Vagina (tissue), 2 donors: ENCODE results near the gene DIP2A. TPM values are rescaled to one million over a fixed set of nuclear protein-coding genes. Genes with fewer than 3 reads are reported as not detected.

ENCODE experiments used
- DNase-seq, 2 donors: peaks; one replicate each; pipeline ENCODE4 v3.0.0-alpha.2; 2017; ENCODE audit errors: extremely low spot score in 2 of 2
- H3K27ac ChIP-seq: fragments of 200-600 bp; sonication (generic); one replicate; pipeline ENCODE4 v1.5.1; 2019
- H3K27me3 ChIP-seq: fragments of 200-600 bp; sonication (generic); one replicate; pipeline ENCODE4 v1.5.1; 2019
- H3K36me3 ChIP-seq, 2 donors: fragments of 200-600 bp; sonication (generic); one replicate each; pipeline ENCODE4 v1.5.1; 2017 to 2019
- H3K4me1 ChIP-seq: fragments of 200-600 bp; sonication (generic); one replicate; pipeline ENCODE4 v1.5.1; 2019
- H3K4me3 ChIP-seq, 2 donors: fragments of 200-600 bp; sonication (generic); 1 replicate in 1 of 2; 2 replicates in 1 of 2; pipeline ENCODE4 v1.5.1; 2016 to 2019
- H3K9me3 ChIP-seq: fragments of 200-600 bp; sonication (generic); one replicate; pipeline ENCODE4 v1.5.1; 2019
- POLR2A ChIP-seq, 2 donors: fragments of 450-650 bp; IDR thresholded peaks; one replicate each; pipeline ENCODE4 v1.6.1; 2017; ENCODE audit warnings: antibody characterized with exemption in 2 of 2, mild to moderate bottlenecking in 2 of 2, moderate library complexity in 2 of 2
- POLR2AphosphoS5 ChIP-seq, 2 donors: sonication (generic); formaldehyde crosslinking; IDR thresholded peaks; one replicate each; pipeline ENCODE4 v1.9.0; 2017; ENCODE audit warnings: antibody characterized with exemption in 2 of 2, mild to moderate bottlenecking in 2 of 2, low read depth in 1 of 2; ENCODE audit not compliant: insufficient read depth in 1 of 2
- intact Hi-C: fragments of 100-400 bp; cut with DNase I; formaldehyde crosslinking; loops from one replicate; pipeline ENCODE4 v1.15.1; 2023
- small RNA-seq: library from RNA; depleted of rRNA; stranded (forward); fragments of <200 nt; gene quantifications from one replicate; pipeline ENCODE3, GENCODE V24; 2016
- total RNA-seq: library from RNA; depleted of rRNA; stranded (reverse); fragments of >200 nt; gene quantifications from one replicate; pipeline ENCODE4 v1.2.3, GENCODE V29; 2016
- TF ChIP-seq, protein P1 (sequence below), 3 experiments: fragments of 450-650 bp in 2 of 3; fragments of 200-600 bp in 1 of 3; sonication (generic) in 1 of 3; IDR thresholded peaks; one replicate each; pipeline ENCODE4 v1.5.1; 2017 to 2019; ENCODE audit warnings: antibody characterized with exemption in 3 of 3, mild to moderate bottlenecking in 2 of 3, moderate library complexity in 2 of 3

The DIP2A gene
- total RNA-seq, 1 donor from 2014 or later, result 46.2 TPM

DNA sequence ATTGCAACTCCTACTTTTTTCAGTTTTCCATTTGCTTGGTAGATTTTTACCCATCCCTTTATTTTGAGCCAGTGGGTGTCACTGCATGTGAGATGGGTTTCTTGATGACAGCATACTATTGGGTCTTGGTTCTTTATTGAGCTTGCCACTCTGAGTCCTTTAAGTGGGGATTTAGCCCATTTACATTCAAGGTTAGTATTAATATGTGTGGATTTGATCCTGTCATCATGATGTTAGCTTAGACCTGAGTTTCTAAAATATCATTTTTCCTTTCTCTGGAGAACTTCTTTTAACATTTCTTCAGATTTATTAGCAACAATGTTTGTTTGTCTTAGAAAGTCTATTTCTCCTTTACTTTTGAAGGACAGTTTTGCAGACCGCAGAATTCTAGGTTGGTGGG lies 158.0 kb downstream of the DIP2A start:
- Histone ChIP-seq H3K4me3 (no peak overlapping the region), H3K36me3 (no peaks in the 10 kb centered on the region), H3K27me3 (no peaks in the 10 kb centered on the region), H3K4me1 (no peaks in the 10 kb centered on the region), H3K27ac (no peak overlapping the region), H3K9me3 (no peaks in the 10 kb centered on the region)
- TF ChIP-seq, protein P1, sequence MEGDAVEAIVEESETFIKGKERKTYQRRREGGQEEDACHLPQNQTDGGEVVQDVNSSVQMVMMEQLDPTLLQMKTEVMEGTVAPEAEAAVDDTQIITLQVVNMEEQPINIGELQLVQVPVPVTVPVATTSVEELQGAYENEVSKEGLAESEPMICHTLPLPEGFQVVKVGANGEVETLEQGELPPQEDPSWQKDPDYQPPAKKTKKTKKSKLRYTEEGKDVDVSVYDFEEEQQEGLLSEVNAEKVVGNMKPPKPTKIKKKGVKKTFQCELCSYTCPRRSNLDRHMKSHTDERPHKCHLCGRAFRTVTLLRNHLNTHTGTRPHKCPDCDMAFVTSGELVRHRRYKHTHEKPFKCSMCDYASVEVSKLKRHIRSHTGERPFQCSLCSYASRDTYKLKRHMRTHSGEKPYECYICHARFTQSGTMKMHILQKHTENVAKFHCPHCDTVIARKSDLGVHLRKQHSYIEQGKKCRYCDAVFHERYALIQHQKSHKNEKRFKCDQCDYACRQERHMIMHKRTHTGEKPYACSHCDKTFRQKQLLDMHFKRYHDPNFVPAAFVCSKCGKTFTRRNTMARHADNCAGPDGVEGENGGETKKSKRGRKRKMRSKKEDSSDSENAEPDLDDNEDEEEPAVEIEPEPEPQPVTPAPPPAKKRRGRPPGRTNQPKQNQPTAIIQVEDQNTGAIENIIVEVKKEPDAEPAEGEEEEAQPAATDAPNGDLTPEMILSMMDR (IDR thresholded peaks at IDR 0.05), result no peak
- no peak for TF ChIP-seq POLR2A (IDR thresholded peaks at IDR 0.05)
- TF ChIP-seq POLR2AphosphoS5 (IDR thresholded peaks at IDR 0.05; ENCODE audit: insufficient read depth in 1 of 2, low read depth in 1 of 2), result no peak
- intact Hi-C loops, result no loop called here
- no peak for DNase-seq

DNA sequence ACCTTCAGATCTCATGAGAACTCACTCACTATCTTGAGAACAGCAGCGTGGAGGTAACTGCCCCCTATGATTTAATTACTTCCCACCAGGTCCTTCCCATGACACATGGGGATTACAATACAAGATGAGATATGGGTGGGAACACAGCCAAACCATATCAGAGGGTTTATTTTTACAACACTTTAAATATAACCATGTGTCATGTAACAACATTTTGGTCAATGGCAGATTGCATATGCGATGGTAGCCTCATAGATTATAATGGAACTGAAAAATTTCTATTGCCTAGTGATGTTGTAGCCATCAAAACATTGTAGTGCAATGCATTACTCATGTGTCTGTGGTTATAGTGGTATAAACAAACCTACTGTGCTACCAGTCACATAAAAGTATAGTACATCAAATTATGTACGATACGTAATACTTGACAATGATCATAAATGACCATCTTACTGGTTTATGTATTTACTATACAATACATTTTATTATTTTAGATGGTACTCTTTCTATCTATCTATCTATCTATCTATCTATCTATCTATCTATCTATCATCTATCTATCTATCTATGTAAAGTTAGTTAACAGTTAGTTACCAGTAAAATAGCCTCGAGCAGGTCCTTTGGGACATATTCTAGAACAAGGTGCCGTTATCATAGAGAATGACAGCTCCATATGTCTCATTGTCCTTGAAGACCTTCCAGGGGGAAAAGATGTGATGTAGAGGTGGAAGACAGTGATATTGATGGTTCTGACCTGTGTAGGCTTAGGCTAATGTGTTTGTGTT lies 158.8 kb downstream of the DIP2A start:
- Histone ChIP-seq H3K4me1 (no peaks in the 10 kb centered on the region), H3K9me3 (no peaks in the 10 kb centered on the region), H3K36me3 (no peaks in the 10 kb centered on the region), H3K4me3 (no peak overlapping the region), H3K27me3 (no peaks in the 10 kb centered on the region), H3K27ac (no peak overlapping the region)
- intact Hi-C loops, result no loop called here
- TF ChIP-seq, protein P1 (IDR thresholded peaks at IDR 0.05), result no peak
- TF ChIP-seq POLR2AphosphoS5 (IDR thresholded peaks at IDR 0.05; ENCODE audit: insufficient read depth in 1 of 2, low read depth in 1 of 2), result no peak
- TF ChIP-seq POLR2A (IDR thresholded peaks at IDR 0.05), result no peak
- no peak for DNase-seq

DNA sequence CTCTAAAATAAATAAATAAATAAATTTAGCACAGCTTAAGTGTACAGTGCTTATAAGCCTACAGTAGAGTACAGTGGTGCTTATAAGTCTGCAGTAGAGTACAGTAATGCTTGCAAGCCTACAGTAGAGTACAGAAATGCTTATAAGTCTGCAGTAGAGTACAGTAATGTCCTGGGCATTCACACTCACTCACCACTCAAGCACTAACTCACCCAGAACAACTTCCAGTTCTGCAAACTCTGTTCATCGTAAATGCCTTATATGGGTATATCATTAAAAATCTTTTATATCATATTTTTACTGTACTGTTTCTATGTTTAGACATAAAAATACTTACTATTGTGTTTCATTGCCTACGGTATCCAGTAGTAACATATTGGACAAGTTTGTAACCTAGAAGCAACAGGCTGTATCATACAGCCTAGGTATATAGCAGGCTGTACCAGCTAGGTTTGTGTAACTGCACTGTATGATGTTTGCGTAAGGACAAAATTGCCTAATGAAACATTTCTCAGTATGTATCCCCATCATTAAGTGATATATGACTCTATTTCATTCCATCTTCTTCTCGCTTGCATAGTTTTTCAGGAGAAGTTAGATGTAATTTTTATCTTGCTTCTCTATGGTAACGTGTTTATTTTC lies 160.2 kb downstream of the DIP2A start:
- H3K4me1 ChIP-seq, result no peaks in the 10 kb centered on the region
- H3K9me3 ChIP-seq, result no peaks in the 10 kb centered on the region
- H3K27me3 ChIP-seq, result no peaks in the 10 kb centered on the region
- intact Hi-C loops, result no loop called here
- TF ChIP-seq, protein P1 (IDR thresholded peaks at IDR 0.05), result no peak
- TF ChIP-seq POLR2A (IDR thresholded peaks at IDR 0.05) (no peak), POLR2AphosphoS5 (IDR thresholded peaks at IDR 0.05; ENCODE audit: insufficient read depth in 1 of 2, low read depth in 1 of 2) (no peak)
- H3K4me3 ChIP-seq, result no peak overlapping the region
- H3K36me3 ChIP-seq, result no peaks in the 10 kb centered on the region
- H3K27ac ChIP-seq, result no peak overlapping the region
- DNase-seq, result no peak

Small RNAs within 50 kb of the gene (small RNA-seq; reads per million reads assigned to genes)
- gene RNU6-396P, result not detected

Other genes with a start within 250 kb of the DIP2A start
- 103 TPM for gene LSS, start 230.1 kb upstream of the DIP2A start, total RNA-seq
- 115 TPM for gene MCM3AP, start 173.3 kb upstream of the DIP2A start, total RNA-seq
- 11.3 TPM for gene YBEY, start 172.5 kb upstream of the DIP2A start, total RNA-seq
- gene C21orf58, start 135.0 kb upstream of the DIP2A start, total RNA-seq, result 2.9 TPM
- gene PCNT, start 134.7 kb upstream of the DIP2A start, total RNA-seq, result 35.8 TPM
- 19.9 TPM for gene S100B, start 146.2 kb downstream of the DIP2A start, total RNA-seq
- gene PRMT2, start 176.8 kb downstream of the DIP2A start, total RNA-seq, result 78.1 TPM